Retinal pigment epithelial cell (primary cell): ENCODE data around the gene MLLT10.

Experiments
- DNase-seq: peaks from one replicate; pipeline ENCODE4 v3.0.0-alpha.2; 2010; ENCODE audit warnings: low read depth
- H3K4me3 ChIP-seq: 2 replicates; pipeline ENCODE4 v1.5.1; 2011; ENCODE audit warnings: mild to moderate bottlenecking, low read length, control low read depth, moderate library complexity
- TF ChIP-seq, protein P1 (sequence below): conservative IDR thresholded peaks from 2 replicates; pipeline ENCODE4 v1.5.1; 2011; ENCODE audit warnings: low read depth, low read length, control low read depth, inconsistent platforms

MLLT10 gene

DNA sequence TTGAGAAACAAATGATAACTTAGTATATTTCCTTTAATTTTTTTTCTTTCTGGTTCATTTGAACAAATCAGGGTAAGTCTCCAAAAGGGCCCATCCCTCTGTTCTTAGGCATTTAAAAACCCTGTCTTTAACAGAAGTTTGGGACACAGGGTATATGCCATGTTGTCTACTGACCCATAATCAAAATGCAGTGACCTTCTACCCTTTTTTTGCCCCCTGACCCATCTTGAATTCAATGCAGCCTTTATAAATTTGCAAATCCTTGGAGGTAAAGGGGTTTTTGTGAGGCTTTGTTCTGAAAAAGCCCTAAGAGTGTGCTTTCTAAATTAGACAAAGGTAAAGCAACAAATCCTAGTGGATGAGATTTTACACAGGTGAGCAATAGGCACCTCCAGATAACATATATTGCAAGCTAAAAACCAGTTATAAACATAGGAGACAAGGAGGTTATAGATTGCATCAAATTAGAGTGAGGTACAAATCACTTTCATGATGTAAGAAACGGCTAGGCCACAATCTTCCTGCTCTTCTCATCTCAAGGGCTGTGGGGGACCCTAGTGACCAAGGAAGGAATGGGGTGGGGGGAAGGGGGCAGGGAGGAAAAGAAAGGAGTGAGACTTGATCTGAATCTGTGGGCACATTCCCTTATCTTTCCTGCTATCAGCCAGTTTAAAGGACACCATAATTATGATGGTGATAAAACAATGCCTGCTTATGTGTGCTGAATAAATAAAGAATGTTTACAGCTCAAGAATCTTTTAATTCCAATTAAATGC lies 11.2 kb upstream of the MLLT10 start:
- no peak for DNase-seq
- H3K4me3 ChIP-seq: no peak overlapping the region
- TF ChIP-seq, protein P1, sequence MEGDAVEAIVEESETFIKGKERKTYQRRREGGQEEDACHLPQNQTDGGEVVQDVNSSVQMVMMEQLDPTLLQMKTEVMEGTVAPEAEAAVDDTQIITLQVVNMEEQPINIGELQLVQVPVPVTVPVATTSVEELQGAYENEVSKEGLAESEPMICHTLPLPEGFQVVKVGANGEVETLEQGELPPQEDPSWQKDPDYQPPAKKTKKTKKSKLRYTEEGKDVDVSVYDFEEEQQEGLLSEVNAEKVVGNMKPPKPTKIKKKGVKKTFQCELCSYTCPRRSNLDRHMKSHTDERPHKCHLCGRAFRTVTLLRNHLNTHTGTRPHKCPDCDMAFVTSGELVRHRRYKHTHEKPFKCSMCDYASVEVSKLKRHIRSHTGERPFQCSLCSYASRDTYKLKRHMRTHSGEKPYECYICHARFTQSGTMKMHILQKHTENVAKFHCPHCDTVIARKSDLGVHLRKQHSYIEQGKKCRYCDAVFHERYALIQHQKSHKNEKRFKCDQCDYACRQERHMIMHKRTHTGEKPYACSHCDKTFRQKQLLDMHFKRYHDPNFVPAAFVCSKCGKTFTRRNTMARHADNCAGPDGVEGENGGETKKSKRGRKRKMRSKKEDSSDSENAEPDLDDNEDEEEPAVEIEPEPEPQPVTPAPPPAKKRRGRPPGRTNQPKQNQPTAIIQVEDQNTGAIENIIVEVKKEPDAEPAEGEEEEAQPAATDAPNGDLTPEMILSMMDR: no peak

DNA sequence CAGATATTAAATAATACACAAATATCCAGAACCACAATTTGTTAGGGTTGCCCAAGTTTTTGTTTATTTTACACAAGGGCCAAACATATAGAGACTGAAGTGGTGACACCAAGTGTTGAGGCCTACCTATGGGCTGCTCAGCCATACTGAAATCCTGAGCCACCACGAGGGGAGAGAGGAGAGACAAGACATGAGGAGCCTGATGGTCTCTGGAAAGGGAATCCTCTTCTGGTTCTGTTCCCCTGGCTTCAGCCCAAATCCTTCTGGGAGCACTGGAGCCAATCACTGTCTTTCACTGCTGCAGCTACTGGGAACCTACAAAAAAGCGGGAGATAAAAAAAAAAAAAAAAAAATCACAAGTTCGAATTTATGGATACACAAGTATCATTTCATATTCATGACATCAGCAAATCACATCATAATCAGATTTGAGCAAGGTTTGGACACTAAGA lies 10.4 kb upstream of the MLLT10 start:
- DNase-seq: no peak
- H3K4me3 ChIP-seq: no peak overlapping the region
- TF ChIP-seq, protein P1: no peak

DNA sequence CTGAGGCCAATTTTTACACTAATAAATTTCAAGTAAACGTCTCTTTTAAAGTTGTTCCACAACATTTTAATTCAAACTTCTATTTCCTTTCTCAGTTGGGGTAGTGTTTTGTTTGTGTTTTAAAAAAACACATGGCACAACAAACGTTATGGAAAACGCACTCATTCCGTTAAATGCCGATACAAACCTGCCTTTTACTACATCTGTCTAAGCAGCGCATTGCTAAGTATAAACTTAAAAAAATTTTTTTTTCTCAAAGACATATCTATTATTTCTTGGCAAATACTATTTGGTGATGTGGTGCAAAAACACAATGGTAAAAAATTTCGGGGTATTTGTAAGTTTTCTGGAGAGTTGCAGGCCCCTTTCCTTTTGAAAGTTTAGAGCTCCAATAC lies 9.9 kb upstream of the MLLT10 start:
- DNase-seq: no peak
- TF ChIP-seq, protein P1: no peak
- no peak overlapping the region for H3K4me3 ChIP-seq

DNA sequence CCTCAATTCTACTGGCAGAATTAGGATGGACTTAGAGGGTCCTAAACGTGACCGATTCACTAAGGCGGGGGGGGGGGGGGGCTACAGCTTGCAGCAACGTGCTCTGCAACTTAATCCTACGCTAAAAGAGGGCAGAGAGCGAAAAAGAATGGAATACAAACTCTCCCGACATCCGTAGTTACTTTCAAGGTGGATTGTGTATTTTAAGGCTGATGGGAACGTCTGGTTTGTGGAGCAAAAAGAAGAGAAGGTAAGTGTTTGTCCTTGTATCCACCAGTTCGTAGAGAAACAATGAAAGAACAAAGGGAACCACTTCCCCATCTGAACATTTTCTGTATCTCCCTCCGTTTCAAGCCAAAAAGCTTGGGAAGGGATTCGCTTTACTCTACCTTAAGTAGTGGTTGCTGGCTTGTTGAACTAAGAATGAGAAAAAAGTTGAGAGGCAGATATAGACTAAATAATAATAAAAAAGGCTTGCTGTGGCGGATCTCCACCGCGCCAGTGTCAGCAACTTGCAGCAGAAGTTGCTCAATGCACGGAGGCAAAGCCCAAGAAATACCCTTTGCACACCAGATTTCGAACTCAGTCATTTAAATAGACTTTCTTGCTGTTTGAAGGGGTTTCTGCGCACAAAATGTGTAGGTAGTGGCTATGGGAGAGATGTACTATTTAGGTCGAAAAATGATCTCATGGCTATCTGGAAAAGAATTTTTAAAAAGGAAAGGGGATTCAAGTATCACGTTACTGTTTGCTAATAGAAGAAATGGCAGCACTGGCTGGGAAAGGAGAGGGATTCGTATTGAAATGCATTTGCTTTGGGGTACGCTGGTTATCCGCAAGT lies 9.3 kb upstream of the MLLT10 start:
- peak overlapping the region; percentile 72 for H3K4me3 ChIP-seq
- TF ChIP-seq, protein P1: no peak
- DNase-seq: no peak

DNA sequence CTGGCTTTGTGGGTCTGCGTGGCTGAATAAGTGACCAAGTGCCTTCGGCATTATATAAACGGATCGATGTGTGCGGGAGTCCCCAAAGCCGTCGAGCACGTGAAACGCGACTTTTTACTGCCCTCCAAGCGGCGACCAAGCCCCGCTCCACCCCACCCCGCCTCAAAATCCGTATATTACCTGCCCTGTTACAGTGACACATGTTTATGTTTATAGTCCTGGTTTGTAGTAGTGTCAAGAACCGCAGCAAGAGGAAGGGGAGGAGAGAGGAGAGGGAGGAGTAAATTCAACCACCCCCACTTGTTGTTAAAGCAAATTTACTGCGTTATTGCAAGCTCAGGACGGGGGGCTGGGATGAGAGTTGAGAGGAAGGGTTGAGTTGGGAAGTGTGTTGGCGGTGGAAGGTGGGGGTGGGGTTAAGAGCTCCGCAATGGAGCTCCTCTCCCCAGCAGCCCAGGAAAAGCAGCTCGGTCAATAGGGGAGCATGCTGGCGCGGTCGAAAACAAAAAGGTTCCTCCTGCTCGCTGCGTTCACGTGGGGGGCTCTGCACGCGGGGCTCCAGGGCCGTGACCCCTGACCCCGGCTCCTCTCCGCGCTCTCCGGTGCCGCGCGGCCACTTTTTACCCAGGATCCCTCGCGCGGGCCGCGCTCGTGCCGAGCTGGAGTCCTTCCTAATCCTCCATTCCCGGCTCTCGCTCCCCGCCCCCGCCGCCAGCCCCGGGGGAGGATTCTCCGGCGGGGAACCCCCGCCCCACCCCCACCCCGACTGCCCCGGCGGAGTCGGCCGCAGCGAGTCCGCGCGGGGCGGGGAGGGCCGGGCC lies 8.5 kb upstream of the MLLT10 start, which contains the start of gene SKIDA1:
Gene SKIDA1 (minus strand): TSS at position 316 of the 821 bp plus-strand sequence. CDS start 7,860 bp downstream, outside the sequence.
- DNase-seq: no peak
- TF ChIP-seq, protein P1: no peak
- H3K4me3 ChIP-seq: peak within 1 kb of the TSS; percentile 72

DNA sequence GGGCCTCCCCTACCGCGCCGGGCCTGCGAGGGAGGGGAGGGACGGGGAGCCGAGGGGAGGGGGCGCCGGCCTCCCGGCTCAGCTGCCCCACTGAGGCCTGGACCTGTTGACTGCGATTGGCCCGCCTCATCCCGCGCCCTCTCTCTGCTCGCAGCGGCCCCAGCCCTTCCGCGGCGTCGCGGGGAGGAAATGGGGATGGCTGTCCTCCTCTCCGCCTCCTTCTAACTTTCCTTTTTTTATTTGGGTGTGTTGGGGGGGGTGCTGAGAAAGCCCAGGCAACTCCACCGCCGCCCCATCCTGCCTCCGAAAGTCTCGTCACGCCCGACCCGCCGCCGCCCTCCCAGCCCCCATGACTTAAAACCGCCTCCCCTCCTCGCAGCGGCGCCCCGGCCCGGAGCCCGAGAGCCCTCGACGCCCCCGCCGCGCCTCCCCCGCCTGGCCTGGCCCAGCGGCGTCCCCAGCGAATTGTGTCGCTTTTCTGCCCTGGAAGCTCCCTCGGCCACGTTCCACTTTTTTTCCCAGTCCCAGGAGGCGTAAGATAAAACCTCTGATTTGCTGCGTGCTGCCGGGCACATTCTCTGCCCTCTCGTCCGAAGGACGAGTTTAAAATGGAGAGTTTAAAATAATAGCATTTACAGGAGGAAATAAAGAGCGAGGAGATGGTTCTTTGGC lies 7.7 kb upstream of the MLLT10 start:
- no peak for DNase-seq
- TF ChIP-seq, protein P1: no peak
- peak overlapping the region; percentile 46 for H3K4me3 ChIP-seq
